Keratinocyte (primary cell): ENCODE measurements around the gene CABLES2.

Source experiments
- EZH2 ChIP-seq: IDR thresholded peaks from one replicate; pipeline ENCODE4 v1.6.1; 2012; ENCODE audit warnings: inconsistent platforms, mild to moderate bottlenecking, low read length, moderate library complexity
- TF ChIP-seq, protein P1 (sequence below), 3 experiments: IDR thresholded peaks in 1 of 3; conservative IDR thresholded peaks in 1 of 3; optimal IDR thresholded peaks in 1 of 3; 2 replicates in 2 of 3; 3 replicates in 1 of 3; pipeline versions ENCODE3 to v1.5.1; 2011; ENCODE audit warnings: low read length in 3 of 3, mild to moderate bottlenecking in 3 of 3, moderate library complexity in 2 of 3, control low read depth in 1 of 3, inconsistent platforms in 1 of 3; ENCODE audit not compliant: insufficient read depth in 2 of 3; ENCODE audit errors: extremely low read depth in 1 of 3

DNA sequence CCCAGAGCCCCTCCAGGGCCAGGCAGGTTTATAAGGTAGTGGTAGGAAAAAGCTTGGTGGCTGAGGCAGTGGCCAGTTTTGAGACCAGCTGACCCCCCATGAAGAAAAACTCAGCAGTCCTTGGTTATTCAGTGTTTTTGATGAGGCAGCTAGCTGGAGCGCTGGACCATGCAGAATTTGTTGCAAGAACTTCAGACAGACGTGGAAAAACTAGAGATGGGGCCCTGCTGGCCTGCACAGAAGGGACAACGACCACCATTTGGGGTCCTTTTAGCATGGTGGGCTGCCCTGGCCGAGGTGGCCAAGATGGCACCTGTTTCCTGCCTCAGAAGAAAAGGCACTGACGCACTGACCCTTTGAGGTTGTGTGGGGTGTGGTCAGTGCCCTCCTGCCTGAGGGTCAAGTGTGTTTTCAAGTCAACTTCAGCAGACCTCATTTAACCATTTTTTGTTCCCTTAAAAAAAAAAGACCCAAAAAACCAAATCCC lies 17.4 kb downstream of the CABLES2 start:
- TF ChIP-seq, protein P1, sequence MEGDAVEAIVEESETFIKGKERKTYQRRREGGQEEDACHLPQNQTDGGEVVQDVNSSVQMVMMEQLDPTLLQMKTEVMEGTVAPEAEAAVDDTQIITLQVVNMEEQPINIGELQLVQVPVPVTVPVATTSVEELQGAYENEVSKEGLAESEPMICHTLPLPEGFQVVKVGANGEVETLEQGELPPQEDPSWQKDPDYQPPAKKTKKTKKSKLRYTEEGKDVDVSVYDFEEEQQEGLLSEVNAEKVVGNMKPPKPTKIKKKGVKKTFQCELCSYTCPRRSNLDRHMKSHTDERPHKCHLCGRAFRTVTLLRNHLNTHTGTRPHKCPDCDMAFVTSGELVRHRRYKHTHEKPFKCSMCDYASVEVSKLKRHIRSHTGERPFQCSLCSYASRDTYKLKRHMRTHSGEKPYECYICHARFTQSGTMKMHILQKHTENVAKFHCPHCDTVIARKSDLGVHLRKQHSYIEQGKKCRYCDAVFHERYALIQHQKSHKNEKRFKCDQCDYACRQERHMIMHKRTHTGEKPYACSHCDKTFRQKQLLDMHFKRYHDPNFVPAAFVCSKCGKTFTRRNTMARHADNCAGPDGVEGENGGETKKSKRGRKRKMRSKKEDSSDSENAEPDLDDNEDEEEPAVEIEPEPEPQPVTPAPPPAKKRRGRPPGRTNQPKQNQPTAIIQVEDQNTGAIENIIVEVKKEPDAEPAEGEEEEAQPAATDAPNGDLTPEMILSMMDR (optimal IDR thresholded peaks at IDR 0.05 in 1 of 3, IDR thresholded peaks at IDR 0.05 in 1 of 3, conservative IDR thresholded peaks at IDR 0.05 in 1 of 3; ENCODE audit: extremely low read depth in 1 of 3, insufficient read depth in 2 of 3, low read length in 3 of 3), result no peak
- TF ChIP-seq EZH2, result no peak
